HEK293 (cell line): ENCODE measurements around the gene NRSN2.

ENCODE experiments used
- CTCF ChIA-PET: fragments of 350-600 bp; formaldehyde crosslinking; extraction: SDS; loops from one replicate; lab custom pipeline; 2021; ENCODE audit warnings: antibody characterized with exemption; lab: Yijun Ruan, JAX
- POLR2A ChIA-PET: fragments of 300-600 bp; formaldehyde crosslinking; extraction: SDS; loops from one replicate; lab custom pipeline; 2020; ENCODE audit warnings: antibody characterized with exemption, inconsistent platforms; lab: Yijun Ruan, JAX
- H3K27ac ChIP-seq: fragments of 200-500 bp; sonication (Bioruptor generic); 2 replicates; pipeline ENCODE4 v1.5.1; 2014; ENCODE audit warnings: low read depth, low read length, control low read depth, inconsistent platforms; ENCODE audit errors: extremely low read depth
- H3K36me3 ChIP-seq, 2 experiments: fragments of 200-500 bp in 1 of 2; sonication (Bioruptor generic) in 1 of 2; 1 replicate in 1 of 2; 2 replicates in 1 of 2; pipeline ENCODE4 v1.5.1; 2014 to 2017; ENCODE audit warnings: inconsistent platforms in 2 of 2, low read length in 2 of 2; ENCODE audit not compliant: control insufficient read depth in 2 of 2, insufficient read depth in 1 of 2
- H3K4me1 ChIP-seq: fragments of 200-500 bp; sonication (Bioruptor generic); 2 replicates; pipeline ENCODE4 v1.5.1; 2014; ENCODE audit warnings: mild to moderate bottlenecking, low read length, inconsistent platforms; ENCODE audit not compliant: control insufficient read depth, insufficient read depth
- H3K4me3 ChIP-seq: 2 replicates; pipeline ENCODE4 v1.5.1; 2011; ENCODE audit warnings: low read depth, mild to moderate bottlenecking, control low read depth, low read length, moderate library complexity
- H3K9me3 ChIP-seq: fragments of 200-500 bp; sonication (Bioruptor generic); 2 replicates; pipeline ENCODE4 v1.5.1; 2014; ENCODE audit warnings: low read depth, low read length, inconsistent platforms; ENCODE audit not compliant: control insufficient read depth, insufficient read depth
- EGR2 ChIP-seq: fragments of 450-650 bp; formaldehyde crosslinking; IDR thresholded peaks from 2 replicates; pipeline ENCODE4 v1.5.1; 2016; ENCODE audit warnings: low read depth, missing biosample characterization, missing genetic modification characterization
- GLIS1 ChIP-seq: fragments of 450-650 bp; formaldehyde crosslinking; IDR thresholded peaks from 2 replicates; pipeline ENCODE4 v1.5.1; 2016; ENCODE audit warnings: missing biosample characterization, missing genetic modification characterization
- KLF1 ChIP-seq: fragments of 450-650 bp; formaldehyde crosslinking; IDR thresholded peaks from 2 replicates; pipeline ENCODE4 v1.5.1; 2016; ENCODE audit warnings: missing biosample characterization, missing genetic modification characterization
- MZF1 ChIP-seq: fragments of 450-650 bp; formaldehyde crosslinking; IDR thresholded peaks from 2 replicates; pipeline ENCODE4 v1.5.1; 2017; ENCODE audit warnings: missing biosample characterization, missing genetic modification characterization, borderline replicate concordance
- PRDM1 ChIP-seq: fragments of 450-650 bp; formaldehyde crosslinking; IDR thresholded peaks from 2 replicates; pipeline ENCODE4; 2016; ENCODE audit warnings: missing biosample characterization, missing genetic modification characterization
- SETDB1 ChIP-seq: IDR thresholded peaks from one replicate; pipeline ENCODE4 v1.6.1; 2017; ENCODE audit warnings: mild to moderate bottlenecking, low read length, moderate library complexity, mixed read lengths; ENCODE audit not compliant: insufficient read length
- SP2 ChIP-seq: fragments of 450-650 bp; formaldehyde crosslinking; IDR thresholded peaks from 2 replicates; pipeline ENCODE4 v1.5.1; 2016; ENCODE audit warnings: missing biosample characterization, missing genetic modification characterization
- SP3 ChIP-seq: fragments of 450-650 bp; formaldehyde crosslinking; IDR thresholded peaks from 2 replicates; pipeline ENCODE4 v1.5.1; 2016; ENCODE audit warnings: missing biosample characterization, missing genetic modification characterization
- ZBTB1 ChIP-seq: fragments of 450-650 bp; formaldehyde crosslinking; IDR thresholded peaks from 2 replicates; pipeline ENCODE4 v1.5.1; 2016; ENCODE audit warnings: missing biosample characterization, missing genetic modification characterization
- ZBTB17 ChIP-seq: fragments of 450-650 bp; formaldehyde crosslinking; IDR thresholded peaks from 2 replicates; pipeline ENCODE4 v1.5.1; 2016; ENCODE audit warnings: missing biosample characterization, missing genetic modification characterization
- ZBTB20 ChIP-seq: fragments of 450-650 bp; formaldehyde crosslinking; IDR thresholded peaks from 2 replicates; pipeline ENCODE4 v1.5.1; 2016; ENCODE audit warnings: missing biosample characterization, missing genetic modification characterization
- ZBTB44 ChIP-seq: fragments of 450-650 bp; IDR thresholded peaks from 2 replicates; pipeline ENCODE4 v1.5.1; 2018; ENCODE audit warnings: missing biosample characterization, mild to moderate bottlenecking, missing genetic modification characterization
- ZBTB7A ChIP-seq: fragments of 450-650 bp; formaldehyde crosslinking; IDR thresholded peaks from 2 replicates; pipeline ENCODE4 v1.5.1; 2016; ENCODE audit warnings: low read depth, missing biosample characterization, missing genetic modification characterization
- ZEB2 ChIP-seq: fragments of 450-650 bp; formaldehyde crosslinking; IDR thresholded peaks from 2 replicates; pipeline ENCODE4 v1.5.1; 2016; ENCODE audit warnings: missing biosample characterization, missing genetic modification characterization
- ZNF121 ChIP-seq: fragments of 450-650 bp; formaldehyde crosslinking; IDR thresholded peaks from 2 replicates; pipeline ENCODE4 v1.5.1; 2016; ENCODE audit warnings: missing biosample characterization, missing genetic modification characterization
- ZNF174 ChIP-seq: fragments of 450-650 bp; formaldehyde crosslinking; IDR thresholded peaks from 2 replicates; pipeline ENCODE4 v1.5.0; 2017; ENCODE audit warnings: missing biosample characterization, mild to moderate bottlenecking, missing genetic modification characterization
- ZNF18 ChIP-seq: fragments of 450-650 bp; formaldehyde crosslinking; IDR thresholded peaks from 2 replicates; pipeline ENCODE4 v1.5.1; 2016; ENCODE audit warnings: missing biosample characterization, missing genetic modification characterization
- ZNF24 ChIP-seq: fragments of 450-650 bp; formaldehyde crosslinking; IDR thresholded peaks from 2 replicates; pipeline ENCODE4 v1.5.1; 2016; ENCODE audit warnings: missing biosample characterization, missing genetic modification characterization
- ZNF274 ChIP-seq, 2 experiments: fragments of 200-500 bp in 1 of 2; fragments of 450-650 bp in 1 of 2; sonication (Bioruptor generic) in 1 of 2; formaldehyde crosslinking in 1 of 2; IDR thresholded peaks; 2 replicates each; pipeline versions ENCODE4 v1.5.1 to v1.6.1; 2014 to 2016; ENCODE audit warnings: borderline replicate concordance in 1 of 2, inconsistent platforms in 1 of 2, low read length in 1 of 2, missing biosample characterization in 1 of 2, missing genetic modification characterization in 1 of 2
- ZNF311 ChIP-seq: fragments of 450-650 bp; formaldehyde crosslinking; IDR thresholded peaks from 2 replicates; pipeline ENCODE4 v1.5.1; 2017; ENCODE audit warnings: missing biosample characterization, missing genetic modification characterization, borderline replicate concordance
- ZNF324 ChIP-seq: fragments of 450-650 bp; formaldehyde crosslinking; IDR thresholded peaks from 2 replicates; pipeline ENCODE4 v1.5.1; 2016; ENCODE audit warnings: missing biosample characterization, missing genetic modification characterization
- ZNF350 ChIP-seq: fragments of 450-650 bp; formaldehyde crosslinking; IDR thresholded peaks from 2 replicates; pipeline ENCODE4 v1.5.0; 2017; ENCODE audit warnings: missing biosample characterization, mild to moderate bottlenecking, missing genetic modification characterization
- ZNF366 ChIP-seq: fragments of 450-650 bp; formaldehyde crosslinking; conservative IDR thresholded peaks from 2 replicates; pipeline ENCODE4 v1.5.1; 2016; ENCODE audit warnings: missing biosample characterization, missing genetic modification characterization
- ZNF510 ChIP-seq: fragments of 450-650 bp; formaldehyde crosslinking; IDR thresholded peaks from 2 replicates; pipeline ENCODE4 v1.5.1; 2018; ENCODE audit warnings: mild to moderate bottlenecking, missing genetic modification characterization, missing biosample characterization; ENCODE audit not compliant: insufficient replicate concordance
- ZNF544 ChIP-seq: fragments of 450-650 bp; formaldehyde crosslinking; IDR thresholded peaks from 2 replicates; pipeline ENCODE4 v1.5.0; 2017; ENCODE audit warnings: missing biosample characterization, missing genetic modification characterization
- ZNF561 ChIP-seq: fragments of 450-650 bp; IDR thresholded peaks from 2 replicates; pipeline ENCODE4 v1.5.1; 2018; ENCODE audit warnings: missing biosample characterization, missing genetic modification characterization, borderline replicate concordance
- ZNF610 ChIP-seq: fragments of 450-650 bp; formaldehyde crosslinking; IDR thresholded peaks from 2 replicates; pipeline ENCODE4 v1.5.1; 2016; ENCODE audit warnings: missing biosample characterization, missing genetic modification characterization, borderline replicate concordance
- ZNF692 ChIP-seq: fragments of 450-650 bp; formaldehyde crosslinking; IDR thresholded peaks from 2 replicates; pipeline ENCODE4 v1.5.1; 2016; ENCODE audit warnings: missing biosample characterization, missing genetic modification characterization
- ZNF704 ChIP-seq: fragments of 450-650 bp; formaldehyde crosslinking; IDR thresholded peaks from 2 replicates; pipeline ENCODE4 v1.5.1; 2016; ENCODE audit warnings: missing biosample characterization, missing genetic modification characterization
- ZSCAN4 ChIP-seq: fragments of 450-650 bp; formaldehyde crosslinking; IDR thresholded peaks from 2 replicates; pipeline ENCODE4 v1.5.1; 2017; ENCODE audit warnings: missing biosample characterization, missing genetic modification characterization

NRSN2 gene

GRCh38 chr20:361561-361960, 14.7 kb downstream of the NRSN2 start (continued):
- TF ChIP-seq ZNF311 (tag by site-specific recombination) (no peak), ZNF704 (tag by site-specific recombination) (no peak), GLIS1 (tag by site-specific recombination) (no peak), ZSCAN4 (tag by site-specific recombination) (no peak), ZNF174 (tag by site-specific recombination) (no peak), ZBTB1 (tag by site-specific recombination) (no peak), ZNF18 (no peak), EGR2 (no peak), ZBTB7A (no peak), ZNF510 (tag by site-specific recombination) (no peak), ZNF274 (IDR thresholded peaks at IDR 0.05; ENCODE audit: low read length) (no peak), ZNF274 (tag by site-specific recombination; IDR thresholded peaks at IDR 0.05; ENCODE audit: borderline replicate concordance) (no peak), ZNF610 (tag by site-specific recombination) (no peak), ZNF561 (tag by site-specific recombination) (no peak), ZNF366 (no peak), ZNF121 (no peak), ZBTB44 (tag by site-specific recombination) (peak; percentile 54), SP2 (tag by site-specific recombination) (no peak), ZNF350 (no peak), SETDB1 (no peak)

GRCh38 chr20:362271-363254, 15.7 kb downstream of the NRSN2 start:
- H3K4me1 ChIP-seq, result no peaks in the 10 kb centered on the region; the same call in 1 of the 2 replicates
- peak overlapping the region; percentile 16; the same call in 1 of the 2 replicates for H3K27ac ChIP-seq
- H3K36me3 ChIP-seq, result no peaks in the 10 kb centered on the region; a peak in 1 of 3 replicates
- CTCF ChIA-PET, result interaction anchor here (0.5 to 4.8 kb wide), 27 partner anchors 9 to 1742 kb away, joined by 3 to 48 read pairs (median 4); partner anchors contain the start of genes TBC1D20 and TRIB3
- H3K4me3 ChIP-seq, result no peak overlapping the region
- POLR2A ChIA-PET, result interaction anchor here (0.6 to 3.1 kb wide), 12 partner anchors 8 to 181 kb away, joined by 3 to 23 read pairs (median 5); partner anchors contain the start of genes CSNK2A1, NRSN2, RBCK1 and TRIB3
- H3K9me3 ChIP-seq, result no peaks in the 10 kb centered on the region
- no peak for TF ChIP-seq ZNF544
- peak; percentile 94 for TF ChIP-seq ZBTB17 (tag by site-specific recombination)
- TF ChIP-seq ZNF692 (tag by site-specific recombination), result peak; percentile 92
- peak; percentile 65 for TF ChIP-seq KLF1 (tag by site-specific recombination)
- no peak for TF ChIP-seq MZF1 (tag by site-specific recombination)
- TF ChIP-seq PRDM1 (tag by site-specific recombination), result no peak
- TF ChIP-seq ZNF174 (tag by site-specific recombination), result no peak
- TF ChIP-seq ZNF24 (tag by site-specific recombination), result peak; percentile 99
- peak; percentile 92 for TF ChIP-seq ZNF121
- peak; percentile 89 for TF ChIP-seq ZBTB20 (tag by site-specific recombination)
- TF ChIP-seq ZNF324 (tag by site-specific recombination), result peak; percentile 37; the same call in 1 of the 2 replicates
- TF ChIP-seq ZEB2 (tag by site-specific recombination), result peak; percentile 98
- TF ChIP-seq SP3 (tag by site-specific recombination), result no peak
